A673 (cell line): ENCODE measurements around the gene GABRG3.

Source experiments
- EZH2 ChIP-seq: fragments of 200-600 bp; sonication (generic); IDR thresholded peaks from 2 replicates; pipeline ENCODE4 v1.6.1; 2017; ENCODE audit warnings: borderline replicate concordance, low read depth, mild to moderate bottlenecking, mixed read lengths, antibody characterized with exemption, low read length; ENCODE audit not compliant: poor library complexity, severe bottlenecking
- TF ChIP-seq, protein P1 (sequence below): fragments of 300-800, 200-600 bp; sonication (generic); conservative IDR thresholded peaks from 2 replicates; pipeline ENCODE4 v1.5.1; 2017; ENCODE audit warnings: low read depth, mild to moderate bottlenecking, antibody characterized with exemption, low read length, moderate library complexity, mixed read lengths

DNA sequence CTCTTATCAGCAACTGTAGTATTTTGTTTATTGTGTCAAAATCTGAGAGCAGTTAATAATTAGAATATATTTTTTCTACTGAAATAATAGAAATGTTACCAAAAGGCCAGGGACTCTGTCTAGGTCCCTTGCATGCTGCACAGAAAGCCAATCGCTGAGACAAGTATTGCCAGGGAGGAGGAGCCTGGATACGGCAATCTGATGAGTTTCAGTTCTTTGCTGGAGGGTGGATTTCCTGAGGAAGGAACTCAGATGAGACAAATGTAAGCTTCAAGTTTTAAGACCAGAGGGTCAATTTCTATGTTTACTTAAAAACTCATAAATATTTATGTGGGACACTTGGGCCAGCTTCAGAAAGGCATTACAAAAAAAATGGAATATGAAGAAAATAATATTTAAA is 252.2 kb downstream of the GABRG3 start:
- TF ChIP-seq, protein P1, sequence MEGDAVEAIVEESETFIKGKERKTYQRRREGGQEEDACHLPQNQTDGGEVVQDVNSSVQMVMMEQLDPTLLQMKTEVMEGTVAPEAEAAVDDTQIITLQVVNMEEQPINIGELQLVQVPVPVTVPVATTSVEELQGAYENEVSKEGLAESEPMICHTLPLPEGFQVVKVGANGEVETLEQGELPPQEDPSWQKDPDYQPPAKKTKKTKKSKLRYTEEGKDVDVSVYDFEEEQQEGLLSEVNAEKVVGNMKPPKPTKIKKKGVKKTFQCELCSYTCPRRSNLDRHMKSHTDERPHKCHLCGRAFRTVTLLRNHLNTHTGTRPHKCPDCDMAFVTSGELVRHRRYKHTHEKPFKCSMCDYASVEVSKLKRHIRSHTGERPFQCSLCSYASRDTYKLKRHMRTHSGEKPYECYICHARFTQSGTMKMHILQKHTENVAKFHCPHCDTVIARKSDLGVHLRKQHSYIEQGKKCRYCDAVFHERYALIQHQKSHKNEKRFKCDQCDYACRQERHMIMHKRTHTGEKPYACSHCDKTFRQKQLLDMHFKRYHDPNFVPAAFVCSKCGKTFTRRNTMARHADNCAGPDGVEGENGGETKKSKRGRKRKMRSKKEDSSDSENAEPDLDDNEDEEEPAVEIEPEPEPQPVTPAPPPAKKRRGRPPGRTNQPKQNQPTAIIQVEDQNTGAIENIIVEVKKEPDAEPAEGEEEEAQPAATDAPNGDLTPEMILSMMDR, result no peak
- no peak for TF ChIP-seq EZH2
